ENCODE results near the gene EBF3.

EBF3 gene

DNA sequence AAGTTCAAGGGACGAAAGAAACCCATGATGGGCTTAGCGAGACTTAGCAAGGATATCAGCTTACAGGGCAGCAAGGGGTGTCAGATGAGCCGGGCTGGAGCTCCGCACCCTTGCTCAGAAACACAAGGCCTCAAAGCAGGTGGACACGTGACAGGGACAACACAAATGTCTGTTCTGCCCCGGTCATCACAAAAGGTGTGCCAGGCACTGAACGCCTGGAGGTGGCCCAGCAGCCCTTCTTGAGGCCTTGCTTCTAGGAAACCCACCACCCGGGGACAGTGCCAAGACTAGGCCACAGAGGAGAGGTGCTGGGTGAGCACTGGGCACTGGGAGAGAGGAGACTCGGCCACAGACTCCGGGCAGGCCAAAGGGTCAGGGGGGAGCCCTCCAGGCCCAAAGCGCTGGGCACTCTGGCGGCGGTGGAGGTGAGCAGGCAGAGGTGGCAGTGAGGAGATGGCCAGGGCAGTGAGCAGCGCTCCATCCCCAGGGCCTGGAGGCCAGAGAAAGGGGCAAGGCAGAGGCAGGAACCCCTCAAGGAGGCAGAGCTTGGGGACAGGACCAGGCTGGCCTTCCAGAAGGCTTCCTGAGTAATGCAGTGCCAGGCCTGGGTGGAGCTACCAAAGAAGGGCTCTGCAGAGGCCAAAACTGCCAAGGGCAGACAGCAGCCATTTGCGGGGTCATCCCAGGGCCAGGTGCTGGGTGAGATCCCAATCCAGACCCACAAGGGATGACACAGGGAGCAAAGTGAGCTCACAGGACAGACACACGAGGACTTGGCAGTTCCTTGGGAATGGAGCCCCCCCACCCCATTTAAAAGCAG lies 22.7 kb downstream of the EBF3 start:
- TF ChIP-seq CTCF (IDR thresholded peaks at IDR 0.05; ENCODE audit: extremely low read depth, insufficient read depth, missing control alignments) = no peak
- in situ Hi-C loops (cut with MboI; ENCODE audit: low pct_unique_long_range_greater_than_20kb, low sequenced_read_pairs, unreplicated experiment) = no loop called here
- DNase-seq (ENCODE audit: low spot score) = no peak

GRCh38 chr10:129940617-129941198 lies 23.4 kb downstream of the EBF3 start:
- TF ChIP-seq CTCF (IDR thresholded peaks at IDR 0.05; ENCODE audit: extremely low read depth, insufficient read depth, missing control alignments) = no peak
- in situ Hi-C loops (cut with MboI; ENCODE audit: low pct_unique_long_range_greater_than_20kb, low sequenced_read_pairs, unreplicated experiment) = no loop called here
- no peak for DNase-seq (ENCODE audit: low spot score)

DNA sequence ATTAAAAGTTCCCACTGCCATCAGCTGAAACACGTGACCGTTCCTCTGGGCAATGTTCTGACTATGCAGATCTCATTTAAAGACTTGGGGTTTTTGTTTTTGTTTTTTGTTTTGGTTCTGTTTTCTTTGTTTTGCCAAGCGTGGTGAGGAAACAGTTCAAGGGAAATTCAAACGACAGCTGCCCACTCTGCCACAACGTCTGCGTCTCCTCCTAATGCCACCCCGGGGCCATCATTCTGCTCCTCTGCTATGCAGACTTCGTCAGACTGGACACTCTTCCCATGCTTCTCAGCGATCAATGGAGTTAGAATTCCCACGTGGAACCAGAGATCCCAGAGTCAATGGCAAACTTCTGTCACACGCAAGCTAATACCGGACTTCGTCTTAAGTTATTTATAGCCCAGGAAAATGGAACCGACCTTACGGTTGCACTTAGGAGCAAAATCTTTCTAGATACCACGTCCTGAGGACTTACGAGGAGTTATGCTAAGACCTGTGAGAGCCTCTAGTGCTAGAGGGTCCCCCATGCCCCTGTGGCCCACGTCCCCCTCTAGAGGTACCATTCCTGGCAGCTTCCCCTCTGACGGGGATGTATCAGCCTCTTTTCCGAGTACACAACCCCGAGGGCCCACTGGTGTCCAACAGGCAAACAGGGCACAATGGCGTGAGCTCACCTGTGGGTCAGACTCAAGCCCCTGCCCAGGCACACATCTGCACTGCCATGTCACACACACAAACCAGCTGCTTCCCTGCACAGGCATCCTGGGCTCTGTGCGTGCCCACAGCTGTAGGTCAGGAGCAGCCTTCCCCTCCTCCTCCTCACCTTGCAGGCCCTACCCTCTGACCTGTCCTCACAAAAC lies 24.4 kb downstream of the EBF3 start:
- TF ChIP-seq CTCF (IDR thresholded peaks at IDR 0.05; ENCODE audit: extremely low read depth, insufficient read depth, missing control alignments) = no peak
- DNase-seq (ENCODE audit: low spot score) = no peak
- in situ Hi-C loops (cut with MboI; ENCODE audit: low pct_unique_long_range_greater_than_20kb, low sequenced_read_pairs, unreplicated experiment) = no loop called here

DNA sequence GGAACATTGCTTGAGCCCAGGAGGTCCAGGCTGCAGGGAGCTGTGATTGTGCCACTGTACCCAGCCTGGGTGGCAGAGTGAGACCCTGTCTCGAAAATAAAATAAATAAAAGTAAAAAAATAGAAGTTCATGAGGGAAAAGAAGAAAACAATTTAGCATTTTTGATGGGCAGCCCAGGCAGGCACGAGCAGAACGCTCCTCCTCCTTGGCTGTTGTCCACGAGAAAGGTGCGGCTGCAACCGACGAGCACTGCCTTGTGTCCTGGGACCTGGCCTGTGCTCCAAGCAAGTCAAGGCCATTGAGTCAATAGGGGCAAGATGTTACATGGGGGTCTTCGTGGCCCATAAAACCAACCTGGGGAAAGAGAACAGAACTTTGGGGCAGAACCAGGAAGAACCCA lies 25.6 kb downstream of the EBF3 start:
- no peak for DNase-seq (ENCODE audit: low spot score)
- in situ Hi-C loops (cut with MboI; ENCODE audit: low pct_unique_long_range_greater_than_20kb, low sequenced_read_pairs, unreplicated experiment) = no loop called here
- TF ChIP-seq CTCF (IDR thresholded peaks at IDR 0.05; ENCODE audit: extremely low read depth, insufficient read depth, missing control alignments) = no peak

- in situ Hi-C loops (cut with MboI; ENCODE audit: low pct_unique_long_range_greater_than_20kb, low sequenced_read_pairs, unreplicated experiment) = no loop called here
- no peak for DNase-seq (ENCODE audit: low spot score)
- TF ChIP-seq CTCF (IDR thresholded peaks at IDR 0.05; ENCODE audit: extremely low read depth, insufficient read depth, missing control alignments) = no peak
Measured at GRCh38 chr10:129937351-129937751, 26.7 kb downstream of the EBF3 start.

- no peak for DNase-seq (ENCODE audit: low spot score)
- in situ Hi-C loops (cut with MboI; ENCODE audit: low pct_unique_long_range_greater_than_20kb, low sequenced_read_pairs, unreplicated experiment) = no loop called here
- no peak for TF ChIP-seq CTCF (IDR thresholded peaks at IDR 0.05; ENCODE audit: extremely low read depth, insufficient read depth, missing control alignments)
Measured at GRCh38 chr10:129936923-129937300, 27.2 kb downstream of the EBF3 start.
